Glomerular visceral epithelial cell (primary cell): ENCODE results near the gene VWA7.

Source experiments
- DNase-seq: peaks from one replicate; pipeline ENCODE4 v3.0.0-alpha.2; 2016; ENCODE audit errors: extremely low spot score

The VWA7 gene

DNA sequence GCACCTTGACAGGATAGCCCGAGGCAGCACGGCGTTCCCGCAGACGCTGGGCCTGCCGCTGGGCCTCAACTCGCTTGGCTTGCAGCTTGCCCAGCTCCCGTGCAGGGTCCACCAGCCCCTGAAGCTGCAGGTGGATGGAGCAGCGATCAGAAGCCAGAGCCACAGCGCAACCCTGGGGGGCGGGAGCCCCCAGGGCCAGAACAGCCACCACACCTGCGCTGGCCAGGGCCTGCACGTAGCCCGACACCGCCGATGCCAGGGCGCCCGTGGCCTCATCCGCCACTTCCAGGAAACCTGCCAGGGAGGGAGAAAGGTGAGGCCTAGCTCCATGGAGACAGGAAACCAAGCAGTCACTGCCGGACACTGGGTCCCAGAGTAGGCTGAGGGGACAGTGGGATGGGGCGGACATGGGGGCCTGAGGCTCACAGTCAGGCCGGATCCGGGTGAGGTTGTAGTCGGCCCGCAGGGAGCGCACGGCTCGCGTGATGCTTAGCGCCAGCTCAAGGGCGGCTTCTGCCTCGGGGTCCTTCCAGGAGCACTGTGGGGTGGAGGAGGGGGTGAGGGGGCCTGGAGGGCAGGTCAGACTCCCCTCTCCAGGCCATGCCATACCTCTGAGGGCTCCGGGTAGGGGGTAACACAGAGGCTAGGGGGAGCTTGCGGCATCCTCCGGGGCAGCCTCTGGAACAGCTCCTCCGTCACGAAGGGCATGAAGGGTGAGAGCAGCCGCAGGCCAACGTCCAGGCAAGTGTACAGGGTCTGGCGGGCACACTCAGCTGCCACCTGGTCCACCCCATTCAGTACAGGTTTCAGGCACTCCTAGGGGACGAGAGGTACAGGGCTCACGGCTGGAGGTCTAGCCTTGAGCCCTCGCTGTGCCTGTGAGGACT, 2.1 kb upstream of the VWA7 start:
- no peak for DNase-seq

DNA sequence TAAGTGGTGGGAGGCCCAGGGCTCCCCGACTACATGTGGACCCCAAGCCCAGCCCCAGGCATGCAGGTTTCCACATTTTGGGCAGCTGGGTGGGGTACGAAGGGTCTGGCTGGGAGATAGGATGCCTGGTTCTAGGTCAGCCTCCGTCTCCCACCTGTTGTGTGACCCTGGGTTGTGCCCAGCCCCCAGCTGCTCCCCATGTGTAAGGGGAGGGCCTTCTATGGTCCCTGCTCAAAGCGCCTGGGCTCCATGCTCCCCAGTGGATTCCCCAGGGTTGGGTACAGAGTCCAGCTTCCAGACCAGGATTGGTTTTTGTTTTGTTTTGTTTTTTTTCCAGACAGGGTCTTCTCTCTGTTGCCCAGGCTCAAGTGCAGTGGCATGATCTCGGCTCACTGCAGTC, 1.1 kb upstream of the VWA7 start:
- DNase-seq, result no peak

DNA sequence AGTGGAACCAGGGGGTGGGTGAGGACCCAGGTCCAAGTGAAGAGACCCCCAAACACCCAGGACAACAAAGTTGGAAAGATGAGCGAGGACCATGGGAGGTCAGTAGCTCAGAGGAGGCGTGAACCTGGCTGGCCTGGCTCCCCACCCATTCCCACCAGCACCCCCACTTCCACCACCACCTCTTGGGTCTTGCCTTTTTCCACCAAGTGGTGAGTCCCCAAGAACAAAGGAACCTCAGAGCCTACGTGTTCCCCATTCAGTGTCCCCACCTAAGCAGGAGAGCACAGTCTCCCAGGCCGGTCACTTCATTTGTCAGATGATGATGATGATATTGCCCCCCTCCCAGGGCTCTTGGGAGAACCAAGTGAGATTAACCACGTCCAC, 531 bp upstream of the VWA7 start:
- no peak for DNase-seq

DNA sequence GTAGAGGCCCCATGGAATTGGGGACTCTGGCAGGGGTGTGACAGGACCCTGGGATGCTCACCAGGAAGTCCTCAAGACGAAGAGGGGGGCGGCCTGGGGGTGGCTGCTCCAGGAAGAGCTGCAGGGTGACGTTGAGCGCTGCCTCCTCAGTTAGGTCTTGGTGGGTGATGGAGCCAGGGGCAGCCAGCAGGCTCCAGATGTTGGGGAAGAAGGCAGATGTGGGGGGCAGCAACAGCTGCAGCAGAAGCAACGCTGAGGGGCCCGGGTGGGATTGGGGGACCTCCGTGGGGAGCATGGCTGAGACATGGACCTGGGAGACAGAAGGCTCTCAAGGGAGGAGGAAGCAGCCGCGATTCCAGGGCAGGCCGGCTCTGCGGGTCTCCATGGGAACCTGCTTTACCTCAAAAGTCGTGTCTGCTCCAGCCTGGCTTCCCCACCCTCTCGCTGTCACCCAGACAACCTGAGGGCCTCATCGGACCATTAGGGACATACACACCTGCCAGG, 591 bp downstream of the VWA7 start:
- no peak for DNase-seq

DNA sequence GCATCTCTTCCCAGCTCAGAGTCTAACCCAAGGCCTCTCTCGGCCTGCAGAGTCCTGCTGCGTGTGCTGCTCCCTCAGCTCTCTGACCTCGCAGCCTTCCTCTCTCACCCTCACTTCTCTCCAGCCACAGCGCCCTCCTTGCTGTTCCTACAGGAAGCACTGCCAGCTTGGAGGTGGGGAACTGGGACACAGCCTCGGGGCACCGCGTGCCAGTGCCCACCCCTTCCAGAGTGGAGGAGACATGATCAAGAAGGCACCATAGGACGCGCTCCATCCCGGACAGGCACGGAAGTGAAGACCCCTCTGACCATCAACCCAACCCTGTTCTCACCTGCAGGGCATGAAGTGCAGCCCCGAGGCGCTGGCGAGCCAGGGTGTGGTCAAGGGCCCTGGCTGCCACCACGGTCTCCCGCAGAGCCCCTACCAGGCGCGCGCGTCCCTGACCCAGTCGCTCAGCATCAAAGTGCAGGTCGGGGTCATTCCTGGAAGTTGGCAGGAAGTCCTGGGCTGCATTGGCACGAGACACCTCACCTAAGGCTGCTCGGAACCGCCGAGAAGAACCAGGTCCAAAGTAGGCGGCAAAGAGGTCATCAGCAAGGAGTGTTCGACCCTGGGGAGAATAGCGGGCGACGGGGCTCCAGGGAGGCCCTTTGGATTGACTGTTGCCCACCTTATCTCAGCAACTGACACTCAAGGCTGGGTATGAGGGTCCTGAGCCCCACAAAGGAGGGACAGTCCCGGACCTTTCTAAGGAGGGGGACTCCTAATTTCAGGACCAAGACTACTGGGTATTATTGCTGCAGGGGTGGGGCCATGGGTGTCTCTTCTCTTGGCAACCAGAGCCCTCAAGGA, 1.3 kb downstream of the VWA7 start:
- DNase-seq, result no peak

DNA sequence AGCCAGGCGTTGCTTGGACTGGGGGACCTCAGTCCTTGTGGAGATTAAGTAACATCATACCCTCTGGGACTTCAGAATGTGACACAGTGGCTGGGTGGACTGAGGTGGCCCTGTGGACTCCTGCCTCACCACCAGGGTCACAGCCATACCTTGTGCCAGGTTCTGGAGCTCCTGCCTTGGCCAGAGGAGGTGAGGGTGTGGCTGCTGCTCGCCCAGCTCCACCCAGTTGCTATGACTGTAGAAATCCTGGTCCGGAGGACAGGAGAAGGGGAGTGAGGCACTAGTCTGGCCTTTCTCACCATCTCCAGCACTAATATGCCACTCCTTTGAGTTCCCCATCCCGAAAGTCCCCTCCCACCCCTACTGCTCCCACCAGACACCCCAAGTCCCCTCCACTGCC, 1.9 kb downstream of the VWA7 start:
- DNase-seq, result no peak

DNA sequence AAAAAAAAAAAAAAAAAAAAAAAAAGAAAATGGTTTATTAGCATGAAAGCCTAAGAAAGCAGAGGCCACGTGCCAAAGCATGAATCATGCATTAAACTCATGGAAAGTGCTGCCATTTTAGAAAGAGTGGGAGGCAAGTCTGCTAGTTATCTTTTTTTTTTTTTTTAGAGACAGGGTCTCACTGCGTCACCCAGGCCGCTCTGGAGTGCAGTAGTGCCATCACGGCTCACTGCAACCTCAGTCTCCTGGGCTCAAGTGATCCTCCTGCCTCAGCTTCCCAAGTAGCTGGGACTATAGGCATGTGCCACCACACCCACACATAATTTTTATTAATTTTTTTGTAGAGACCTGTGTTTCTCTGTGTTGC, 5.2 kb downstream of the VWA7 start:
- DNase-seq, result no peak

DNA sequence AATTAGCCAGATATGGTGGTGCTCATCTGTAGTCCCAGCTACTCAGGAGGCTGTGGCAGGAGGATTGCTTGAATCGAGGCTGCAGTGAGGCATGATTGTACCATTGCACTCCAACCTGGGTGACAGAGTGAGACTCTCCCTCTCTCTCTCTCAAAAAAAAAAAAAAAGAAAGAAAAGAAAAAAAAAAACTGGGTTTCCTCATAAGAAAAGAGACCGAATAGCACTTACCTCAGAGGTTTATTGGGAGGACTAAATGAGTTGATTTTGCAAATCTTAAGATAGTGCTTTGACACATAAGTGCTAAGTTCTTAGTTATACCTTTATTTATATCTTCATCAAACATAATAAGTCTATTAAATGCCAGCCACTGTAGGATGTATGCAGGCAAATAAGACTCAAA, 6.3 kb downstream of the VWA7 start:
- DNase-seq, result no peak

DNA sequence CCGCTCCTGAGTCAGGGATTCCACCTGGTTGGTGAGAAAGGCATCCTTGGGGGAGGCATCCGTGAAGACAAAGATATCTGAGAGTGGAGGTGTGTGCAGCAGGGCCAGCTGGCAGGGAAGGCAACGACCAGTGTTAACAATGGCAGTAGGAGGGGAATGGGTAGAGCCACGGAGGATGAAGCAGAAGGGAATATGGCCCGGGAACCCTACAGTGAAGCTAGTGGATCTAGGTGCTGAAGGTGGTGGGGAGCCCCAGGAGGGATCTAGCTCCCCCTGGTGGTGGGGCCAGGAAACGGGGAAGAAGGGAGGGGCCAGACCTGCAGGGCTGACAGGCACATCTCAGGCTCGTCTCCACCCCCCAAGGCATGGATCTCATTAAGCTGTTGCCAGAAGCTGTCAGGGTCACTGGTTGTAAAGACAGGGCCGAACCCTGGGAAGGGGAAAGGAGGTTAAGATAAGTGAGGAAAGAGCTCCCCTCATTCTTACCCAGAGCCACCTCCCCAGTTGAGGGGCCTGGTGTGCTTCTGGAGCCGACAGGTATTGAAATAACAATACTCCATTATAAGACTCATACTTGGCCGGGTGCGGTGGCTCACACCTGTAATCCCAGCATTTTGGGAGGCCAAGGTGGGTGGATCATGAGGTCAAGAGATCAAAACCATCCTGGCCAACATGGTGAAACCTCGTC, 7.3 kb downstream of the VWA7 start:
- peak; percentile 81 for DNase-seq

DNA sequence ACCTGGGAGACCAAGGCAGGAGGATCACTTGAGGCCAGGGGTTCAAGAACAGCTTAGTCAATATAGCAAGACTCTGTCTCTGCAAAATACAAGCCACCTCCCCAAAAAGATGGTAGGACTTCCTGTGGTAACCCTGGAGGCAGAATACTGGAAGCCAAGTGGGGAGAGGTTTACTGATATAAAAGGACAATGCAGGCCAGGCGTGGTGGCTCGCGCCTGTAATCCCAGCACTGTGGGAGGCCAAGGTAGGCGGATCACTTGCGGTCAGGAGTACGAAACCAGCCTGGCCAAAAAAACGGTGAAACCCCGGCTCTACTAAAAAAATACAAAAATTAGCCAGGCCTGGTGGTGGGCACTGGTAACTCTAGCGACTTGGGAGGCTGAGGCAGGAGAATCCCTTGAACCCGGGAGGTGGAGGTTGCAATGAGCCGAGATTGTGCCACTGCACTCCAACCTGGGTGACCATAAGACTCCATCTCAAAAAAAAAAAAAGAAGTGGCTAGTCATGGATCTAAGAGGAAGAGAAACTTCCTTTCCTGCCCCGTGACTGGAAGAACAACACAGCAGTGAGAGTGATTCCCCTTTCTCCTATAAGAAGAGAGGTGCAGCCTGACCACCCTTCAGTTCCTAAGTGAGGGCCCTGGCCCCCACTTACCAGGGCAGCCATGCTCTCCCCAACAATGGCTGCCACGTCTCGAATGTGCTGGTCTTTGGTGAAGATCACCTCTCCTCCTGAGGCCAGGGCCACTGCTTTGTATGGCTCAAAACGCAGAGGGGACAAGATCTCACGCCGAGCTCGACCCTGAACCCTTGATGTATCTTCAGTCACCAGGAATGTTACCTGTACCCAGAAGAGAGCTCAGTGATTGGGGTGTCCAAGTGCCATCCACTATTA, 8.5 kb downstream of the VWA7 start:
- no peak for DNase-seq

DNA sequence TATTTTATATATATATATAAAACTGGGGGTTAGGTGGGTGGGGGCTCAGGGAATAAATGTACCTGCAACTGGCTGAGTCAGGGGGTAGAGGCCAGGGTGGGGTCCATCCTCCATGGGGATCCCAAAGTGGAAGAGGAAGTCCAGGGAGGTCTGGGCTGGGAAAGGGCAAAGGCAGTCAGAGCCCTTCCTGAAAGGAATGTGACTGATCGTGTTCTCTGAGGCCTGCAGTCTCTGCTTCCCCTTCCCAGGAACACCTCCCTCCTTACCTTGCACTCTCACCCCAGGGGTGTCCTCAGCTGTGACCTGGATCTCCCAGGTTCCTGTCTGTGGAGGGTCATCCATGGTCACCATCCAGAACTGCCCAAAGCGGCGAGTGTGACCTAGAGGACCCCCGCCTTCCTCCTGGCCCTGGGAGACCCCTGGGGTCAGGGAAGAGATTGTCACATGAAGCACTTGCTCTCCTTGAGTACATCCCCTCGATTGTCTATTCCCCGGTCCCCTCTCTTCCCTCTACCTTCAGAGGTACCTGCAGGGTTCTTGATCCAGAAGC, 10.0 kb downstream of the VWA7 start:
- DNase-seq, result no peak

DNA sequence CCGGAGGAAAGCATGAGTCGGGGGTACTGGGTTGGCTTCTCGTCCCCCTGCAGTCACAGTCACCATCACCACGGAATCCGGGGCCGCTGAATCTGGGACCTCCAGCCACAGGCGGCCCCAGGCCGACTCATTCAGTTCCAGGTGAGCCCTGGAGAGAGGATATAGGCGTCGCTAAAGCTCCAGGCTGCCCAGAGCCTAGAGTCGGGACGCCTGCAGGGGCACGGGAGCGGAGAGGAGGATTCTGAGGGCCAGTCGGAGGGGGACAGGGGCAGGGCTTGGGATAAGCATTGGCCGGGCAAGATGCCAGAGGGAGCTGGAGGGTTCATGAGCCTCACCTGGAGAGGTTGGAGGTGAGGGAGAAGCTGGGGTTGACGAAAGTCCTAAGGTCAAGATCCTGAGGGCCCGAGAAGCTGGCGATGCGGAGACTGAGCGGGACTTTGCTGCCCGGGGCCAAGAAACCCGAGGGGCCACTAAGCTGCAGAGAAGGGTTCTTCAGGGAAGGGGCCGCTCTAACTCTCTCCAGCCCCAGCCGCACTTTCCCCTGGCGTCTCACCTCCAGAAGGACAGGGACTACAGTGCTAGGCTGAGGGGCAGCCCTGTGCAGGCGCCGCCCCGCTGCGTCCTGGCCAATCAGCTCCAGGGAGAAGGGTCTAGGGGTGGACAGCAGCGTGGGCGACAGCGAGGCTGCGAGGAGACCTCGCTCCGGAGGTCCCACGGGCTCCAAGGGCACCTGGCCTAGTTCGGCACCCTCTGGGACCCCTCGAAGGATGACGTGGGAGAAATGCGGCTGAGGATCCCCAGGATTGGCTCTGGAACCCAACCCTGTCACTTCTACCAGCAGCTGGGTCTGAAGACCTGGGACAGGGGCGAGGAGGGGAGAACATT, 11.0 kb downstream of the VWA7 start:
- DNase-seq, result no peak

DNA sequence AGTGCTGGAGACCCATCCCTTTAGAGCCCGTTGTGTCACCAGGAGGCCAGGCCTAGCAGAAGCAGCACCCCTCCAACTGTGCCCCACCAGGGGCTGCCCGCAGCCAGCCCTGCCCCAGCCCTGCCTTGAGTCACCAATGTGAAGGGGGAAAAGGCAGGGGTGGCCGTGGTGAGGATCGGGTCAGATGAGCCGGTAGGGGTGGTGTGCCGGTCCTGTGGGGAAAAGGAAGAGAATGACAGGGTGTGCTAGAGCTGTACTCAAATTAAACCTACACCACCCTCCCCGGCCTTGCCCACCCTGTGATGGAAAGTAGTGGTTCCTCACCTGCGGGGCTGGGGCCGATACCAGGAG, 11.6 kb downstream of the VWA7 start:
- no peak for DNase-seq

DNA sequence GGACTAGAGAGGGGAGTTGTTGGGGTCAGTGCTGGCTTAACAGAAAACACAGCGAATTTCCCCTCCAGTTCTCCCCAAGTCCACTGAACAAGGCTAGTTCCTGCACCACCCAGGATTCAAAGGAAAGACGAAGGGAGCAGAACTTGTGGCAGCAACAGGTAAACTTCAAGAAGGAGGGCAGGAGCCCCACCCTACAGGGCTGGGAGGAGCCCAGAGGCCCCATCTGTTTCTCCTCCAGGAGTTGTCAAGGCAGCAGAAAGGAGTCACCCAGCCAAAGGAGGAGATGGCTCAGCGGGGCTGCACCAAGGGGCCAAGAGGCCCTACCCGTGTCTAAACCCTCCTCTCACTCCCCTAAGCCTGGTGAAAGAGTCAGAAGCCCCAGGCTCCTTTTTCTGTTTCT, 12.9 kb downstream of the VWA7 start:
- no peak for DNase-seq

DNA sequence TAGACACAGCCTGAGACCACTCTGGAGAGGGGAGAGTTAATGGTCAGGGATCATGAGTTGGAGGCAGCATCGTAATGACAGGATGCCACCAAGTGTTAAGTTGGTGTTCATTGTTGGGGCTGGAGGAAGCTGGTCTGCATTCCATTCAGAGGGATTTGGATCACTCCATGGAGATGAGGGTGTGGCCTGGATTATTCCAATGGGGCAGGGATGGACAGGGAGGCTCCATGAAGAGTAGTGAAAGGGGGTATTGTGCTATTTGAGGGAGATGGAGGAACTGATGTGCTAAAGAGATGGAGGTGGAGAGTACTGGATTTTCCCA, 13.5 kb downstream of the VWA7 start:
- DNase-seq, result peak; percentile 35

DNA sequence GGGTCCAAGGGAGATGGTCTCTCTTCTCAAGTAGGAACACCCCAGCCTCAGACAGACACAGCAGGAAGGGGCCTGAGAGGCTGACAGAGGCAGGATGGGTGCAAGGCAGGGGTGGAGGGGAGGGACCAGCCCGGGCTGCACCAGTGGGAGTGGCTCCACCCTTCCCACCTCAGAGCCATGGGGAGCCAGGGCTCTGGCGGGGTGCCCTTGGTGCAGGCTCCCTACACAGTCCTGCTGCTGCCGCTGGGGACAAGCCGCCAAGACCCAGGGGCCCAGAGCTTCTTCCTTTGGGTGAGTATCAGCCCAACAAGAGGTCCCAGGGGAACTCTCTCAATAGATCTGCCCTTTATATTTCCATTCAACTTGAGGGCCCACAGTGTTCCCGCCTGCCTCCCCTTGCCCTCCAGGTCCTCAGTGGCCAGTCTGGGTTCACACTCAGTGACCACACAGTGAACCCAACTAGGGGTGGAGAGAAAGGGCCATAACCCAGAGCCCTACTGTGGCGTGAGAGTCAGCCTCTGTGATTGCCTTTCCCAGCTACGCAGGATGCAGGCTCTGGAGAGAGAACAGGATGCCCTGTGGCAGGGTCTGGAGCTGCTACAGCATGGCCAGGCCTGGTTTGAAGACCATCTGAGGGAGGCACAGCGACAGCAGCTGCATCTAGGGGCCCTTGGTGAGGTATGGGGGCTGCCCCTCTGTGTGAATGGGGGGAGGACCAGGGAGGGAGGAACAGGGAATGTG, 14.1 kb downstream of the VWA7 start:
- no peak for DNase-seq

DNA sequence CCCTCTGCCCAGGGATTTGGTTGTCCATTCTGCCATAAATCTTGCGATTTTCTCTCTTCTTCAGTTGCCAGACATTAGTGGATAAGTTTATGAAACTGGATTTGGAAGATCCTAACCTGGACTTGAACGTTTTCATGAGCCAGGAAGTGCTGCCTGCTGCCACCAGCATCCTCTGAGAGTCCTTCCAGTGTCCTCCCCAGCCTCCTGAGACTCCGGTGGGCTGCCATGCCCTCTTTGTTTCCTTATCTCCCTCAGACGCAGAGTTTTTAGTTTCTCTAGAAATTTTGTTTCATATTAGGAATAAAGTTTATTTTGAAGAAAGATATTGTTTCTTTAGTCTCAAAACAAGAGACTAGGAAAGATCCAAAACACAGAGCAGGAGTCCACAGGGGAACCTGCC, 14.8 kb downstream of the VWA7 start, which contains the start of gene SAPCD1:
TSS of gene SAPCD1 (plus strand) at position 301 of the 400 bp plus-strand sequence. CDS start 399 bp downstream, outside the sequence.
- DNase-seq, result no peak

DNA sequence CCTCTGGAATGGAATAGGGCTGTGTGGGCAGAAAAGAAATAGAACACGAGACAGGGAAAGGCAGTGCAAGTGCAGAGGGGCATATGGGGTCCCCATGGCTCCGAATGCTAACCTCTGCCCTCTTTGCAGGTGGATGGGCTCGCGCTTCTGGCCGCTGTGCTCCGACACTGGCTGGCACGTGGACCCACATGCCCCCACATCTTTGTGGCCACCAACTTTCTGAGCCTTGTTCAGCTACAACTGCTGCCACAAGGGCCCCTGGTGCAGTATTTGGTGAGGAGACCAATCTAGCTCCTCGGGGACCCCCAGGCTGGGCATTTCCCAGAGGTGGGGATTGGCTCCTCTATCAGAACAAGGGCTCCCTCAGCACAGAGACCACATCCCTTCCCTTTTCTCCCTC, 15.8 kb downstream of the VWA7 start:
- DNase-seq, result no peak

DNA sequence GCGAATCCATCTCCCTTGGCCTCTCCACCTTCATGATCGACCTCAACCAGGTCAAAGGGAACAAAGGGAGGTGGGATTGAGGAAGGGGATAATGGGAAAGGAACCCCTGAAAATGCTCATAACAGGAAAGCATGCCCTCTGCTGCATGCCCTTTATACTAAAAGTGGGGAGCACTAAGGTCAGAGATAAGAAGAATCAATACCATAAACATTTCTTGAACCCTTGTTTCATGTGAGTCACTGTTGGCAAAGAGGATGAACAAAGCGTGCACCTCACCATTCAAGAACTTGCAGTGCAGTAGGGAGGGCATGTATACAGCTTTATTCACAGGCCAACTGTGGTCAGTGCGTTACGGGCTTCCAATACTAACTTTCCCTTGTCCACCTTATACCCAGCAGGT, 16.3 kb downstream of the VWA7 start:
- no peak for DNase-seq
